NCI-H1417 treated with DMSO at 0.1 percent for 48 hours (cell line): Measurements from ENCODE around the gene IMPDH1.

Experiments
- DNase-seq: peaks from one replicate; lab custom pipeline; 2025; lab: John Stamatoyannopoulos, UW

IMPDH1 gene

DNA sequence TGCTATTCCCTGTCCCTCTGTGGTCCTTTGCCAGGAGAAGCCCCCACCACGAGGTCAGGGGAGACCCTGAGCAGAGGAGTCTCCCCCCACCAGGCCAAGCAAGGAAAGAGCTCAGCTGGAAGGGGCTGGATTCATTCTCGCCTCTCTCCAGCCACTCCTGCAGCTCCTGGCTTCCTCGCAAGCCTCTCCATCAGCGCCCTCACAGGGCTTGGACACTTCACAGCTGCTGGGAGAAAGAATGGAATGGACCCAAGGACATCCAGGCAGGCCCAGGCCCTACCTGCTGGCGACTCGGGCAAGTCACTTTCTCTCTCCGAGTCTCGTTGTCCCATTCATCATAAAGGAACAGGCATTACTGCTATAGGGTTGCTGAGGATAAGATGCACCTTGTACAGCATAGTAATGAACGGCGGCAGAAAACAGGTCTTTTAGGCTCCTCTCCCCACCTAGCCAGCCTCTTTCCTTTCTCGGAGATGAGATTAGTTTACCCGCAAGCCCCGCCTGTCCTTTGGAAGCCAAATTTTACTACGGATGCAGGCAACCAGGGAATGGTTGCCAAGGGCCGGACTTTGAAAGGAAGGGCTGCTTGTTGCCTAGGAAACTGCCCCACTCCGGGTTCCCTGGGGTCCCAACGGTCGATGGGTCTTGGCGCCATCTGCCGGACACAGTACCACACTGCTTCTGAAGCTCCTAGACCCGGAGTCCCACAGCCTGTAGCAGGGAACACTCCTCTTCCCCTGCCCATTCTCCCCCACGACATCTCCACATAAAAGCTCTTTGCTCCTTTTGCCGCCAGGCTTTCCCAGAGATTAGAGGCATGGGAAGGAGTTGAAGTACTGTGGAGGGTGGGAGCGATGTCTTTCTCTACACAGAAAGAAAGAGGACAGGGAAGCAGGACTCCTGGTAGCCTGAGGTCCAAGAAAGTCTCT lies 22.3 kb downstream of the IMPDH1 start:
- DNase-seq: no peak

- DNase-seq: no peak
Observed at GRCh38 chr7:128385988-128386925, 23.5 kb downstream of the IMPDH1 start.

DNA sequence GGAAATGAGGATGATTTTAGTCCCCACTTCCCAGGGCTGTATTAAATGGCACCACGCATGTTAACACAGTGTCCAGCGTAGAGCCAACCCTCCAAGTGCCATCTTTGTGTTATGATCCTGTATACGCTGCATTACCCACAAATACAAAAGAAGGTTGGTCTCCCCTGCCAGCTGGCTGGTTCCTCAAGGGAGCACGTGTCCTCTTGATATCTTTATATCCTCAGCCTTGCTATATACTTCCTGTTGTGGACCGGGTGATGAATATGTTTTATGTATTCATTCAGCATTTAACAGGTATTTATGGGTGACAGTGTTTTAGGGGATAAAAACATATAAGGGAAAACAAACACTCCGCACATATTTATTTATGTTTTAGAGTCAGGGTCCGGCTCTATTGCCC lies 25.1 kb downstream of the IMPDH1 start:
- DNase-seq: no peak

GRCh38 chr7:128383776-128384175 lies 26.0 kb downstream of the IMPDH1 start:
- no peak for DNase-seq

DNA sequence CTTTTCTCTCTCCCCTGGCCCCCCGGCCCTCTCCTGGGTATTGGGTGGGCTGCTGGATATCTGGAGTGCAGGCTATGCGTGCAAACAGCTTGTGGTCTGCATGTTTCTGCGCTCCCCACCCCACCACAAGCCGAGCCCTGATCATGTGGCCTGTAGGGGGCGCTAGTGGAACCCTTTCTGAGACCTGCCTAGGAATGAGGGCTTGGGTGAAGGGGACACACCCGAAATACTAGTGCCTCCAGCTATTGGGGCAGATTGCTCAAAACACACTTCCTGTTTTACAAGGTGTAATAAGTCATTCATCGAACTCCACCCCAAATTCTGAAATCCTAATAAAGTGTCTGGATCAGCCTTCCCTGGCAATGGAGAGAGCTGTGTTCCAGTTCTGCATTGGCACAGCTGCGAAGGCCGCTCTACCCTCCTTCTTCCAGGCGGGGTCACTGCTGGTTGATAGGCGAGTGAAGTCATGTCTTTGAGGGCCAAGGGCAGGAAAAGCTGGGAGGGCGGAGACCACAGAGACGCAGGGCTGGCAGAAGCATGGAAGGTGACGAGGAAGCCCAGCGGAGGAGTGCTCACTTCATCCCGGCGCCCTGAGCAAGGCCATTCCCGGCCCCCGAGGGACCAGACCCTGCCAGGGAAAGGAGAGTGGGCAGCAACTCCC lies 28.5 kb downstream of the IMPDH1 start:
- DNase-seq: no peak

- no peak for DNase-seq
Observed at GRCh38 chr7:128380483-128381106, 29.2 kb downstream of the IMPDH1 start.

GRCh38 chr7:128379900-128380479 lies 29.8 kb downstream of the IMPDH1 start:
- no peak for DNase-seq

DNA sequence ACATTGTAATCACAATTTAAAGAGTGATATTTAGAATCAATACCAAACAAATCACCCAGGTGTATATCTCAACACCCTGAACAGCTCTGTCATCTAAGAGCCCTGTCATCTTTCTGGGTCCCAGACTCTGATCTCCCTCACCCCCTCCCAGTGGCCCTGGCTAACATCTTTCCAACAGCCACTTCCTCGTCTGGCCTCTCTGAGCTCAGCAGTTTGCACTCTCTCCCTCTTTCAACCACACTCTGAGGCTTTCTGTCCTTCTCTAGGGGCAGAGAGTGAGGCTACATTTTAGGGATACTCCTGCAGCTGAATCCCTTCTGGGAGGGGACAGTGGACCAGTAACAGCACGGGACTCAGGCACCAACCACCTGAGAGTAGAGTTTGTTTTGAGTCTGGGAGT lies 31.1 kb downstream of the IMPDH1 start:
- no peak for DNase-seq

GRCh38 chr7:128376077-128376476 lies 33.7 kb downstream of the IMPDH1 start:
- no peak for DNase-seq

DNA sequence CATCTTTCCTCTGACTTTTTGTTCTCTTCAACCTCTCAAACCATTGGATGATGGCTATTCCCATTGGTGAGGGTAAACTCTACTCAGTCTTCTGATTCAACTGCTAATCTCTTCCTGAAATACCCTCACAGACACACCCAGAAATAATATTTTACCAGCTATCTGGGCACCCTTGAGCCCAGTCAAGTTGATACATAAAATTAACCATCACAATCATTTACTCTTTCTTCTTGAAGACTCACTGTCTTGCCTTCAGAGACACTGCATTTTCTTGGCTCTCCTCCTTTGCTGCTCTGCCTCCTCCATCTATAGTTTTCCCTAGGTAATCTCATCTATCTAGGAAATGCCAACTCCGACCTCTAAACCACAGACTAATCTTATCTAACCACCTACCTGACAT lies 35.7 kb downstream of the IMPDH1 start:
- DNase-seq: no peak

- no peak for DNase-seq
Observed at GRCh38 chr7:128373606-128374005, 36.2 kb downstream of the IMPDH1 start.

- DNase-seq: no peak
Observed at GRCh38 chr7:128370491-128370890, 39.3 kb downstream of the IMPDH1 start.

DNA sequence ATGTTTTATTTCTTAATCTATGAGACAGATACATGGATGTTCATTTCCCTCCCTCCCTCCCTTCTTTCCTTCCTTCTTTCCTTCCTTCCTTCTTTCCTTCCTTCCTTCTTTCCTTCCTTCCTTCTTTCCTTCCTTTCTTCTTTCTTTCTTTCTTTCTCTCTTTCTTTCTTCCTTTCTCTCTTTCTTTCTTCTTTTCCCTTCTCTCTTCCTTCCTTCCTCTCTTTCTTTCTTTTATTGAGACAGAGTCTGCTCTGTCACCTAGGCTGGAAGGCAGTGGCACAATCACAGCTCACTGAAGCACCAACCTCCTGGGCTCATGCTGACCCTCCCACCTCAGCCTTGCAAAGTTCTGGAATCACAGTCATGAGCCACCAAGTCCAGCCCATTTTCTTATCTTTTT lies 42.8 kb downstream of the IMPDH1 start:
- DNase-seq: no peak

GRCh38 chr7:128366300-128366699 lies 43.5 kb downstream of the IMPDH1 start:
- no peak for DNase-seq

DNA sequence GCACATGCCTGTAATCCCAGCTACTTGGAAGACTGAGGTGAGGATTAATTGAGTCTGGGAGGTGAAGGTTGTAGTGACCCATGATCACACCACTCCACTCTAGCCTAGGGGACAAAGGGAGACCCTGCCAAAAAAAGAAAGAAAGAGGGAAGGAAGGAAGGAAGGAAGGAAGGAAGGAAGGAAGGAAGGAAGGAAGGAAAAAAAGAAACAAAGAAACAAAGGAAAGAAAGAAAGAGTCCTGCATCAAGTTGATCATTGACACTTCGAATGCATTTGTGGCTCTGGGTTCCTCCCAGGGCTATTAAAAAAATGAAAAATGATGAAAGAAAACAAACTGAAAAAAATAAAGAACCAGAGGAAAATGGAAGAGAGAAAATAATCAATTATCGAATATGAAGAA lies 44.4 kb downstream of the IMPDH1 start:
- DNase-seq: no peak

DNA sequence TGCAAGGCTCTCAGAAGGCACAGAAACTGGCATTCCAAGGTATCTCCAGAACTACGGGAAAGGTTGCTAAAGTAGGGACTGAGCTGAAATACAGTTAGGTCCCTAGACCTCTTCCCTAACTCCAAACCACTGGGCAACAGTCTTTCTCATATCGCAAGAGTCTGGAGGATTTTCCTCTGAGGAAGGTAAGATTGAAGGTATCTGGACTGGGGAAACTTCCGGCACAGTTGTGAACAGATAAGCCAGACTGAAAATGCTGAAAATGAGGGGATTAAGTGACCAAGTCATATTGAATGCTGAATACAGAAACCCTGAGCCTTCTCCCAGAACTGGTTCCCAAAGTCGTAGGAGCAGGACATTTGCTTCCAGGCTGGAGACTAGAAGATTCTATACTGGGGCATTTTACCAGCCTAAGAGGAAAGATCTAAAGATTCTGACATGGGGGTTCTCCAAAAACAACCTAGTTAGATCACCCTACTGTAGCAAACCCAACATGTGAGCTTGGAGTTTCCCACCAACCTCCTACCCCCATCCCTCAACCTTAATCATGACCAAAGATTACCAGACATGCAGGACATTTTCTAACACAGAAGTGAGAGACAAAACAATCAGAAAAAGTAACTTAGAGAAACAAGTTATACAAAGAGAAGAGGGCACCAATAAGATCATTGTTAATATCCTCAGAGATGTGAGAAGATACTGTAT lies 45.5 kb downstream of the IMPDH1 start:
- no peak for DNase-seq

- no peak for DNase-seq
Observed at GRCh38 chr7:128363261-128363721, 46.5 kb downstream of the IMPDH1 start.

GRCh38 chr7:128362670-128363069 lies 47.1 kb downstream of the IMPDH1 start:
- no peak for DNase-seq

- DNase-seq: no peak
Observed at GRCh38 chr7:128361411-128362379, 48.1 kb downstream of the IMPDH1 start, which contains the start of gene PRRT4. Gene PRRT4, minus strand, starts transcription at chr7:128361690.

GRCh38 chr7:128360359-128360678 lies 49.5 kb downstream of the IMPDH1 start:
- no peak for DNase-seq
